Activated CD4-positive, alpha-beta T cell treated with anti-CD3 and anti-CD28 coated beads for 24 hours (primary cell): ENCODE results near the gene TYR.
"Not testable (repeated sequence)": the region's sequence is repeated elsewhere in the genome, so short reads cannot be mapped to it uniquely, and the experiment has no call there.

Experiments used
- DNase-seq, 2 donors: peaks; one replicate each; pipeline ENCODE4 v3.0.0-alpha.2; 2020; ENCODE audit warnings: low read depth in 2 of 2

Gene TYR

DNA sequence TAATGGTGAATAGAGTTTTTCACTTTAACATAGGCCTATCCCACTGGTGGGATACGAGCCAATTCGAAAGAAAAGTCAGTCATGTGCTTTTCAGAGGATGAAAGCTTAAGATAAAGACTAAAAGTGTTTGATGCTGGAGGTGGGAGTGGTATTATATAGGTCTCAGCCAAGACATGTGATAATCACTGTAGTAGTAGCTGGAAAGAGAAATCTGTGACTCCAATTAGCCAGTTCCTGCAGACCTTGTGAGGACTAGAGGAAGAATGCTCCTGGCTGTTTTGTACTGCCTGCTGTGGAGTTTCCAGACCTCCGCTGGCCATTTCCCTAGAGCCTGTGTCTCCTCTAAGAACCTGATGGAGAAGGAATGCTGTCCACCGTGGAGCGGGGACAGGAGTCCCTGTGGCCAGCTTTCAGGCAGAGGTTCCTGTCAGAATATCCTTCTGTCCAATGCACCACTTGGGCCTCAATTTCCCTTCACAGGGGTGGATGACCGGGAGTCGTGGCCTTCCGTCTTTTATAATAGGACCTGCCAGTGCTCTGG, at the start of gene TYR:
Gene TYR, plus strand, starts transcription at position 185 of the 541 bp plus-strand sequence. Its CDS starts 79 bp downstream, at position 264.
- no peak for DNase-seq

DNA sequence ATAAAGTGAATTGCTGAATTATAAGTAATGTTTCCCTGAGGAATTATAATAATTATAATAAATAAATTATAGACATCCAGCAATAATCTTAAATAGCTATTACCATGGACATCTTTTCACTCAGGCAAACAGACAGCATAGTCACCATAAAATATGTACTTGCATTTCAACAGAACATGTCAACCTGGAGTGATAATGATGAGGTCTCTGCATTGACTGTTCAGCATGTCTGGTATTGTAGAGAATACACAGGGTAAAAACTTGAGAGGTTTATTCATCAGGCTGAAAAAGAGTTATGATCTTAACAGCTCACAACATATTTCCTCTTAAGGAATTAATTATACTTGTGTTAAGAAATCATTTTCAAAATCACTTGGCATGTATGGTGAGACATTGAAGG, 41.1 kb upstream of the TYR start:
- no peak for DNase-seq

DNA sequence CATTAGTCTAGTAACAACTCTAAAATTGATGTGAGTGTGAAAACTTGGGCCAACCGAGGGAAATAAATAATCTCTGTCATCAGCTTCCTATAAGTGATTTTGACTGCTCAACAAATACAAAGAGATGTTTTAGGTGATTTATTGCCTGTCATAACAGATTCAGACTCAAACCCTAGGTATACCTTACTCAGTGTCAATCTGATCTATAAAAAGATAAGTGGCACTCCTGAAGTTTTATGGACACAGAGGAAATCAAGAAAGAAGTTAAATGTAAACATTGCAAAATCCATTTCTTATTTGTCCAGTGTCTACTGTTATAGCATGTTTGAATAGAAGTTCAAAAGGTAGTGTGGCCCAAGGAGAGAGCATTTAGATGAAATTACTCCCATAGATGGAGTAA, 30.4 kb upstream of the TYR start:
- no peak for DNase-seq

DNA sequence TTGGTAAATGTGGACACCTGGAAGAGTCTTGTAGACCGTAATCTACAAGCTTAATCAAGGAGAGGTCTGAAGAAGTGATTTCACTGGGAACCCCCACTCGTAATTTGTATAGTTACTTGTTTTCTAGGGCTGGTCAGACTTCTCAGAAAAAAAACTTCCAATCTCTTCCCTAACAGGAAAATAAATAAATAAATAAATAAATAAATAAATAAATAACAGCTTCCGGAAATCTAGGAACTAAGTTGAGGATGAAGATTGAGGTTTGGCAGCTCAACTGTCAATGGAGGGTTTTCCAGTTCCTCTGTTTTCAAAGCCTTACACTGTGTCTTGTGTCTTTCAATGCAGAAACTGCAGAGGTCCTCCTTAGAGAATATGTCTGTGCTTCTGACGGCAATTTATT, 17.7 kb upstream of the TYR start:
- DNase-seq = no peak

DNA sequence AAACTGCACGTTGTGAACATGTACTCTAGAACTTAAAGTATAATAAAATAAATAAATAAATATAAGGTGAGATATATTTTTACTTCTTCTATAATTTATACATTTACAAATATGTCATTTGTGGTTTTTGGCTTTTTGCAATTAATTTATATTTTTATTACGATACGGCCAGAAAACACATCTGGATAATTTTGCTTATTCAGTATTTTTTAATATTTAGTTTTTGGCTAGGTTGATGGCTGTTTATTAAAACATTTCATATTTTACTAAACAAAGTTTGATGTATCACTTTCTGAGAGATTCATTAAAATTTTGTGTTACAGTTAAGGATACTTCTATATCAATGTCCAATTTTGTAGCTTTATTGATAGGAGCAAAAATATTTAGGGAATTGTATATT, 15.7 kb upstream of the TYR start:
- no peak for DNase-seq

DNA sequence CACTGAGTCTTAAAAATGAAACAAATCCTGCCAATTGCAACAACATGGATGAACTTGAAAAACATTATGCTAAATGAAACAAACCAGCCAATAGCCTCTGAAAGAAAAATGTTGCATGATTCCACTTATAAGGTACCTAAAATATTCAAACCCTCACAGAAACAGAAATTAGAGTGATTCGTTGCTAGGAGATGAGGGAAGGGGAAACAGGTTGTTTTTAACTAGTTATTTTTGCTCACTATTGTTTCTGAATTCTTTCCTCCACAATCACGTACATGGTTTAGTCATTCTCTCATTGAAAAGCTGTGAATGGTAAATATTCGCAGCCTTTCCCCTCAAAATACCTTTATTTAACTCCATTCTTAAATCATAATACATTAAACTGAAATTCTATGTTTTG, 14.0 kb upstream of the TYR start:
- no peak for DNase-seq

DNA sequence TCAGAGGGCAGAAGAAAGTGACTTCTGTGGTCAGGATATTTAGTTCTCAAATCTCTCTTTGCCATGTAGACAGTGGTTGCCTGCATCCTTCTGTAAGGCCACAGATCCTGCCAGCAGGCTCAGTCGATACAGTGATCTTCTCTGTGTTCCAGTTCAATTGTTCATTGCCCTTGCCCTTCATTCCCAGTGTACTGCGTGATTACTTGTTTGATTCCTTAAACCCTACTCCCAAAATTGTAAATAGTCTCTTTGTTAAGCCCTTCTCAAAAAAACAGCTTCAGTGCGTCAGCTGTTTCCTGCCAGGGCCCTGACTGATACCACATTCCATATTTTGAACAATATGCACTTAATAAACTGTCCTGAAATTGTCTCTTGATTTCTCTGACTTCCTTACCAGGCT, 9.3 kb upstream of the TYR start:
- DNase-seq = no peak

DNA sequence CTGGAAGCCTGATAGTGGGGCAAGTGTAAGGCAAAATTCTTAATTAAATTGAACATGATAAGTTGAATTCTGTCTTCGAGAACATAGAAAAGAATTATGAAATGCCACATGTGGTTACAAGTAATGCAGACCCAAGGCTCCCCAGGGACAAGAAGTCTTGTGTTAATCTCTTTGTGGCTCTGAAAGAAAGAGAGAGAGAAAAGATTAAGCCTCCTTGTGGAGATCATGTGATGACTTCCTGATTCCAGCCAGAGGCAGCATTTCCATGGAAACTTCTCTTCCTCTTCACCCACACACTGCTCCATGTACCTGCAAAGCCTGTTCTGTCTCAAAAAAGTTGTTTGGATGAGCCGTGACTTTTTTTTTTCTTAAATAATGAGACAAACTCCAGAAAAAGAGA, 1.9 kb upstream of the TYR start:
- DNase-seq = no peak

DNA sequence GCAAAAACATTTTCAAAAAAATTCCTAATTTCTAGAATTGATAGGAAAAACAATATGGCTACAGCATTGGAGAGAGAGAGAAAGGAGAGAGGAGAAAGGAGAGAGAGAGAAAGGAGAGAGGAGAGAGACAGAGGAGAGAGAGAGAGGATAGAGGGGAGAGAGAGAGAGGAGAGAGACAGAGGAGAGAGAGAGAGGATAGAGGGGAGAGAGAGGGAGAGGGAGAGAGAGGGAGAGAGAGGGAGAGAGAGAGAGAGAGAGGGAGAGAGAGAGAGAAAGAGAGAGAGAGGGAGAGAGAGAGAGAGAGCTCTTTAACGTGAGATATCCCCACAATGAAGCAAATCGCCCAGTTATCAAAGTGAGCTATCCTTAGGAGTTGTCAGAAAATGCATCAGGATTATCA, 737 bp upstream of the TYR start:
- DNase-seq = no peak

DNA sequence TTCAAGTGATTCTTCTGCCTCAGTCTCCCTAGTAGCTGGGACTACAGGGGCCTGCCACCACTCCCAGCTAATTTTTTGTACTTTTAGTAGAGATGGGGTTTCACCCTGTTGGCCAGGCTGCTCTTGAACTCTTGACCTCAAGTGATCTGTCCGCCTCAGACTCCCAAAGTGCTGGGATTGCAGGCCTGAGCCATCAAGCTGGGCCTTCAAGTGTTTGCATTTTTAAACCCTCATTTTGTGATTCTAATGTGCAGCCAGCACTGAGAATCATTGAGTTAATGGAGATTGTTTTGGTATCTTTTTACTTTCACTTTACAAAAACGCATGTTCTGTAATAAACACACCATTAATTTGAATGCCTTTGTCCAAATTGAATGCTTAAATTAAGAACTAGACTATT, 3.4 kb downstream of the TYR start:
- DNase-seq = no peak

DNA sequence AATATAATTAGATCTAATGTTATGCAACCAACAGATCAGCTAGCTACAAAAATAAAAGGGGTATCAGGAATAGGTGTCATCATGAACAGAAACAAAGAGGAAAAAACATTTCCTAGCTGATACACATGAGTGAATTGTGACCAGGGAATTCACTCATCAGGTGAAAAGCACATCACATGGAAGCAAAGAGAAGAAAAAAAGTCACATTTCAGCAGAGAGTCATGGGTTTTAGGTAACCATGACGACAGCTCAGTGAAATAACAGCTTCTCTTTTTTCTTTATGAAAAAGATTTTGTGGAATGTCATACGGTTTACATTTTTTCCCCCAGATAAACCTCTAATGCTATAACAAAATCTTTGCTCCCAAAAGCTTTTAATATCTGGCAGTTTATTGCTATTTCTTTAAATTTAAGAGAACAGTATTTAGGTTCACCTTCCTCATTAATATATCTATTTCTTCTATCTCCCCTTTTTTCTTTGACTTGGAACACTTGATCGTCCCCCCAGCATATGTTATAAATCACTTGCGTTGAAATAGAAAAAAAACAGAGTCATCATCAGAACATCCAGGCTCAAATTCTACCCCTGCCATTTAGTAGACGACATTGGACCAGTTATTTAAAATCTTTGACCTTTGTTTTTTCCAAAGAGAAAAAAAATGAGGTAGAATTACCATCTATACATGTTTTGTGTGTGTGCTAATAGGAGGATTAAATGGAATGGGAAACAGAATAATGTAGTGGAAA, 5.3 kb downstream of the TYR start:
- no peak for DNase-seq

DNA sequence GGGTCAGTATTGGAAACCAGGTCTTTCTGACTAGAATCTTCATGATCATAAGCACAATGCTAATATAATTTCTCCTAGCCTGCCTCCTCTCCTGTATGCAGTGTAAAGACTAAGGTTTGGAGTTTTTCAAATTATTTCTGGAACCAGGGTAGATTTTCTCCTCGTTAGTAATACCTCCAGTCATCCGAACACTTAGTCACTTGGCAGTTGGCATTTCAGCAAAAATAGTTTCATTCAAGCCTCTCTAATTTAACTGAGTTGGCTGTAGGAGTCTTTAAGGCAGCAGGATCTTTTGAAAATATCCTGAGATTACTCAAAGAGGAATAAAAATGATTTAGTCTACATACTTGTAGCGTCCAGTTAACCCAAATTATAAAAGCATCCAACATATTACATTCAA, 6.3 kb downstream of the TYR start:
- no peak for DNase-seq

DNA sequence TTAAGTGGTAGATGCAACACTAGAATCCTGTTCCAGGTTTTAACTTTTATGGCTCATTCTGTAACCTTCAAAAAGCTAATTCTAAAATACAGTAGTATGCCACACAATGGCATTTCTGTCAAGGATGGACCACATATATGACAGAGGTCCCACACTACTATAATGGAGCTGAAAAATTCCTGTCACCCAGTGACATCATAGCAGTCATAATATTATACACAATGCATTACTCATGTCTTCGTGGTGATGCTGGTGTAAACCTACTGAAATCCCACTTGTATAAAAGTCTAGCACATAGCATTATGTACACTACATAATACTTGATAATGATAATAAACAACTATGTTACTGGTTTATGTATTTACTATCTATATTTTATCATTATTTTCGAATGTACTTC, 12.1 kb downstream of the TYR start:
- no peak for DNase-seq

DNA sequence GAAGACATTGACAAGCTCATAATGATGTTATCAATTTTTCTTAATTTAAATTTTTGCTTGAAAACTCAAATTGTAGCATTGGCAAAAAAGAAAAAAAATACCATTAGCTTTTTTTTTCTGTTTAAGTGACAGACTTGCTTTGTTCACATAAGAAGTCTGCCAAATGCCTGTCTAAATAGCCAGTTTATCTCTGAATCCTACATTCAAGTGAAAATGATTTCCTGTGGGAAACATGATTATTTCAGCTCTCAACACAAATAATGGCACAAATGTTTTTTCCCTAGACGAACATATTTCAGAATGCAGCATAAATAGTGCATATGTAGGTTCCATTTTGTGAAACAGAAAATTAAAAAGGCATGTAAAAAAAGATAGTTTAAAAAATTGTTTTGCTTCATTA, 23.5 kb downstream of the TYR start:
- DNase-seq = no peak

DNA sequence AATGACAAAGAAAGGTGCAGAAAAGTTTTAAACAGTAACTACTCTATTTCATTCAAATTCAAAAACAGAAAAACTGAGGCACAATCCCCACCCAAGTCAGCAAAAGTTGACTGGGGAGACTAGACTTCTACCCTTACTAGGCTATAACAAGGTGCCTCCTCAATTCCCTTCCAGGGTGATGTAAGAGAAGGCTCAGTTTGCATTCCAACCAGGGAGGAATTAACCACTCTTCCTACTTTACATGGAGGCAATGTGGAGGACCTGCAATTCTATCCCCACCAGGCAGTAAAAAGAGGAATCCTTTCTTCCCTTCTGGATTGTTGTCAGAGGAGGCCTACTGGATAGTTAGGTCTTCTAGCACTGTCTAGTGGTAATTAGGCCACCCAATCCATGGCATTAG, 26.1 kb downstream of the TYR start:
- no peak for DNase-seq

DNA sequence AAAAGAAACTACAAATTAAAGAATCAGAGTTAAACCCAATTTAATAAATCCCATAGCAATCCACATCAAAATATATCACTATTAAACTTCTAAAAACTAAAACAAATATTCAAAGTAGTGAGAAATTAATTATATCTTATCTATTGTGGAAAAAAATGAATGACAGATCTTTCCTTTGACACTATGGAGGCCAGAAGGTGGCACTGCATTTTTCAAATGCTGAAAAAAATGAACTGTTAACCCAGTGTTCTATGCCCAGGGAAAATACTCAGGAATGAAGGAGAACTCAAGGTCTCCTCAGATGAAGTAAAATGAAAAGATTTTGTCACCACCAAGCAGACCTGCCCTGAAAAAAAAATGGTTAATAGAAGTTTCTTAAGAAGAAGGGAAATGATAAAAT, 27.7 kb downstream of the TYR start:
- DNase-seq = no peak

DNA sequence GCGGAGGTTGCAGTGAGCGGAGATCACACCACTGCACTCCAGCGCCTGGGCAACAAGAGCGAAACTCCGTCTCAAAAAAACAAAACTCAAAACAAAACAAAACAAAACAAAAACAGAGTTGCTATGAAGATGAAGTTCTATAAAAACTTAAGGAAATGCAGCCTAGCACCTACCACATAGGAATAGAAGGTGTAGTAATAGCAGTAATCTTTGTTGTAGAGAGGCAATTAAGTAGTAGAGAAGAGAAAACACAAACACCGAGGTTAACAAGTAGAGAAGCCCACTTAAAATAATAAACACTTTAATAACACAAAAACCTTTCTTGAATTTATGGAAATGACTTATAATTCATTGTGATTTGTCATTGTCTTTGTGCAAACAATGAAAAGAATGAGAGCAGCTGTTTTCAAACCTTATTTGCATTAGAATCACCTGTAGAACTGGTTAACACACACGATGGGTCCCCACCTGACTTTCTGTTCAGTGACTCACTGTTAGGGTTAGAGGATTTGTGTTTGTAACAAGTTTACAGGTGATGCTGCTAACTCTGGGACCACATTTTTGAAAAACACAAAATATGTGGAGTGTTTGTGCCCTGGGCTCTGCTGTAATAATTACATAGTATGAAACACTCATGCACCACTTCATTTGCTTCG, 43.1 kb downstream of the TYR start:
- no peak for DNase-seq

DNA sequence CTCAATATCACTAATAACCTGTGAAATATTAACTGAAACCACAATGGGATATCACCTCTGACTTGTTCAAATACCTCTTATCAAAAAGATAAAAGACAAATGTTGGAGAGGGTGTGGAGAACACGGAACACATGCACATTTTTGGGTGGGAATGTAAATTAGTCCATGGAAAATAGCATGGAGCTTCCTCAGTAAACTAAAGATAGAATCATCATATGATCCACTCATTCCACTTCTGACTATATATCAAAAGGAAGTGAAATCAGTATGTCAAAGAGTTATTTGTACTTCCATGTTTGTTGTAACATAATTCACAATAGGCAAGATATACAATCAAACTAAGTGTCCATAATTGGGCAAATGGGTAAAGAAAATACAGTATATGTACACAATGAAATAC, 57.4 kb downstream of the TYR start:
- DNase-seq = no peak

DNA sequence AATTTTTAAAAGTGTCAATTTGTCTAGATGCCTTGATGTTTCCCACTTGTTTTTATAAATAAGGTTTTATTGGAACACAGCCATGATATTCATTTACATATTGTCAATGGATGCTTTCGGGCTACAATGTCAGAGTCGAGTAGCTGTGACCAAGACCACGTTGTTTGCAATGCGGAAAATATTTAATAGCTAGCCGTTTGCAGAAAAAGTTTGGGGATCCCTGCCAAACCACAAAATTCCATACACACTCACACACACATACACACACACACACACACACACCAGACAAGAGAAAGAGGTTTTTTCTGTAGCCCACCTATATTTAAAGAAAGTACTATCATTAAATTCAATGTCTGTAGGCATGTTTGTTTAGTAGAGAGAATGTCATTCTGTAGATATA, 58.3 kb downstream of the TYR start:
- no peak for DNase-seq

DNA sequence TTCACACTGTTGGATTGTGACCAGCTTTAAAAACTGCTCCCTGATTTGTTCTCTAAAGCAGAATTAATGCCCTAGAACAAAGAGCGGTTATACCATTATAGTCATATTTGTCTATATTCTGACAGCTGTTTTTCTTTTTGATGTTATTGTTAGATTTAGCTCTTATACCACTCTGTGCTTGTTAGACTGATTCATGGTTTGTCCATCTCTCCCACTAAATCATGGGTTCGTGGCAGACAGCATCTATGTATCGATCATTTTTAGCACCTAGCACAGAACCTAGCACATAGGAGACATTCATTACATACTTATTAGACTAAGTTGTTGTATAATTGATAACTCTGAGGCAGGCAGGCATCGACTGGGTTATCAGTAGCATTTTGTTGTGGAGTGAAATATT, 69.3 kb downstream of the TYR start:
- not testable (repeated sequence) for DNase-seq

DNA sequence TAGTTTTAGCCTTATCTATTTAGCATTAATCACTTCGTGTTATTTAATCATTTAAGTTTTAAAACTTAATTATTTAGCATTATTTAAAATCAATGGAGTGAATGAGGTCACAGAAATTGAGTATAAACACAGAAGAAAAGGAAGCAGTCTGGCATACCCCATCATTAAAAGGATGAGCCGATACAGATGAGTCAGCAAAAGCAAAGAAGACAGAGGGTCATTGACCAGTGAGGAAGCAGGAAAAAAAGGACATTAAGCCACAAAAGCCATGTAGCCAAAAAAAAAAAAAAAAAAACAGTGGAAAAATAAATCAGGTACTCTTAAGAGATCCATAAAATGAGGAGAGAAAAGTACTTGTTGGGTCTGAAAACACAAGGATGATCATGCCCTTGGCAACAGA, 71.5 kb downstream of the TYR start:
- no peak for DNase-seq

DNA sequence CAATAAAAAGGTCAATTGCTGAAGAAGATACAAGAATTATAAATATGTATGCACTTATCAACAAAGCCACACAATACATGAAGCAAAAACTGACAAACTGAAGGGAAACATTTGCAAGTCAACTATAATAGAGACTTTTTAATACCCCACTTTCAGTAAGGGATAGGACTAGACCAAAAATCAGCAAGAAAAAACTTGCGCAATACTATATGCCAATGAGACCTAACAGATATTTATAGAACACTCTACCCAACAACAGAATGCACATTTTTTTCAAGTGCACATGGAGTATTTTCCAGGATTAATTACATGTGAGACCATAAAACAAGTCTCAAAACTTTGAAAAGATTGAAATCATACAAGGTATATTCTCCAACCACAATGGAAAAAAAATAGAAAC, 83.8 kb downstream of the TYR start:
- DNase-seq = not testable (repeated sequence)

DNA sequence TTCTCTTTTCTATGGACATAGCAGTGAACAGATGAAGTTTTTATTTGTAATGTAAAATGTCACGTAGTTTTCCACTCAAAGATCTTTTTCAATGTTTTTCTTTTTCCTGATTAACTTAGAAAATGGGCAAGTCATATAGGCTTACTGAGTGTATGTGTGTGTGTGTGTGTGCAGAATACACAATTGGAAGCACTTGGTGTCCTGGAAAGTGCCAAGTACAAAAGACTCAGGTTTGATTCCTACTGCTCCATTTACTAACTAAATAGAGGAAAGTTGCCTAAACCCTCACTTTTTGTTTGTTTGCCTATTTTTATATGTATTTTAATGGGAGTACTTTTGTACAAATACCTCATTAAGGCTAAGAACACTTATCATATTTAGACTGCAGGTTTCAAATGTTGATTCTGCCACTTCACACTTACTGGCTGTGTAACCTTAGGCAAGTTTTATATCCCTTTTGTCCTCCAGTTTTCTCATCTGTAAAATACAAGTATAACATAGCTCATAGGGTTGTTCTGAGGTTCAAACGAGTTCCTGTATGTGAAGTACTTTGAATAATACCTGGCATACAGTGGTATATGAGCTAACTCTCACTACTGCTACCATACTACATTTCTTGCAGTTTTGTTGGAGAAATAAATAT, 90.1 kb downstream of the TYR start:
- DNase-seq = no peak
